Panc1 (cell line): ENCODE results near the gene ANAPC5.

Experiments used
- POLR2AphosphoS5 ChIP-seq: IDR thresholded peaks from 2 replicates; pipeline ENCODE4 v1.6.1; 2012; ENCODE audit warnings: mild to moderate bottlenecking, low read depth, low read length, moderate library complexity
- TF ChIP-seq, protein P1 (sequence below): fragments of 450-650 bp; IDR thresholded peaks from 2 replicates; pipeline ENCODE4 v1.5.1; 2017; ENCODE audit warnings: mild to moderate bottlenecking
- TF ChIP-seq, protein P2 (sequence below), 2 experiments: IDR thresholded peaks; 2 replicates each; pipeline ENCODE4 v1.6.1; 2011 to 2012; ENCODE audit warnings: low read depth in 2 of 2, control low read depth in 1 of 2, low read length in 1 of 2, mild to moderate bottlenecking in 1 of 2, moderate library complexity in 1 of 2; ENCODE audit not compliant: insufficient read depth in 1 of 2

DNA sequence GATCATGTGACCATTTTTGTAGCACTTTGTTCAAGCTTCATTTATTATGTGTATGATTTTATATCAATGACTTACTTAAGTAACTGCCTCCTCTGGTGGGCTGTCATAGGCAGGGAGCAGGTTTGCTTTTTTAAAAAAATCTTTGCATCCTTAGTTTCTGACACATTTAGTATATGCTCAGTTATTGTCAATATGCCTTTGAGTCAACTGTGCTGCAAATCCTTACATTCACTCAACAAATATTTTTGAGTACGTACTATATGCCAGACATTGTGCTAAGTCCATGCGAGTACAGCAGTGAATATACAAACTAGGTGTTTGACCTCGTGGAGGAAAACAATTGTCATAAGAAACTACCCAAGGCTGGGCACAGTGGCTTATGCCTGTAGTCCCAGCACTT, 4.4 kb upstream of the ANAPC5 start:
- TF ChIP-seq POLR2AphosphoS5 = no peak
- TF ChIP-seq, protein P1, sequence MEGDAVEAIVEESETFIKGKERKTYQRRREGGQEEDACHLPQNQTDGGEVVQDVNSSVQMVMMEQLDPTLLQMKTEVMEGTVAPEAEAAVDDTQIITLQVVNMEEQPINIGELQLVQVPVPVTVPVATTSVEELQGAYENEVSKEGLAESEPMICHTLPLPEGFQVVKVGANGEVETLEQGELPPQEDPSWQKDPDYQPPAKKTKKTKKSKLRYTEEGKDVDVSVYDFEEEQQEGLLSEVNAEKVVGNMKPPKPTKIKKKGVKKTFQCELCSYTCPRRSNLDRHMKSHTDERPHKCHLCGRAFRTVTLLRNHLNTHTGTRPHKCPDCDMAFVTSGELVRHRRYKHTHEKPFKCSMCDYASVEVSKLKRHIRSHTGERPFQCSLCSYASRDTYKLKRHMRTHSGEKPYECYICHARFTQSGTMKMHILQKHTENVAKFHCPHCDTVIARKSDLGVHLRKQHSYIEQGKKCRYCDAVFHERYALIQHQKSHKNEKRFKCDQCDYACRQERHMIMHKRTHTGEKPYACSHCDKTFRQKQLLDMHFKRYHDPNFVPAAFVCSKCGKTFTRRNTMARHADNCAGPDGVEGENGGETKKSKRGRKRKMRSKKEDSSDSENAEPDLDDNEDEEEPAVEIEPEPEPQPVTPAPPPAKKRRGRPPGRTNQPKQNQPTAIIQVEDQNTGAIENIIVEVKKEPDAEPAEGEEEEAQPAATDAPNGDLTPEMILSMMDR = no peak
- TF ChIP-seq, protein P2, sequence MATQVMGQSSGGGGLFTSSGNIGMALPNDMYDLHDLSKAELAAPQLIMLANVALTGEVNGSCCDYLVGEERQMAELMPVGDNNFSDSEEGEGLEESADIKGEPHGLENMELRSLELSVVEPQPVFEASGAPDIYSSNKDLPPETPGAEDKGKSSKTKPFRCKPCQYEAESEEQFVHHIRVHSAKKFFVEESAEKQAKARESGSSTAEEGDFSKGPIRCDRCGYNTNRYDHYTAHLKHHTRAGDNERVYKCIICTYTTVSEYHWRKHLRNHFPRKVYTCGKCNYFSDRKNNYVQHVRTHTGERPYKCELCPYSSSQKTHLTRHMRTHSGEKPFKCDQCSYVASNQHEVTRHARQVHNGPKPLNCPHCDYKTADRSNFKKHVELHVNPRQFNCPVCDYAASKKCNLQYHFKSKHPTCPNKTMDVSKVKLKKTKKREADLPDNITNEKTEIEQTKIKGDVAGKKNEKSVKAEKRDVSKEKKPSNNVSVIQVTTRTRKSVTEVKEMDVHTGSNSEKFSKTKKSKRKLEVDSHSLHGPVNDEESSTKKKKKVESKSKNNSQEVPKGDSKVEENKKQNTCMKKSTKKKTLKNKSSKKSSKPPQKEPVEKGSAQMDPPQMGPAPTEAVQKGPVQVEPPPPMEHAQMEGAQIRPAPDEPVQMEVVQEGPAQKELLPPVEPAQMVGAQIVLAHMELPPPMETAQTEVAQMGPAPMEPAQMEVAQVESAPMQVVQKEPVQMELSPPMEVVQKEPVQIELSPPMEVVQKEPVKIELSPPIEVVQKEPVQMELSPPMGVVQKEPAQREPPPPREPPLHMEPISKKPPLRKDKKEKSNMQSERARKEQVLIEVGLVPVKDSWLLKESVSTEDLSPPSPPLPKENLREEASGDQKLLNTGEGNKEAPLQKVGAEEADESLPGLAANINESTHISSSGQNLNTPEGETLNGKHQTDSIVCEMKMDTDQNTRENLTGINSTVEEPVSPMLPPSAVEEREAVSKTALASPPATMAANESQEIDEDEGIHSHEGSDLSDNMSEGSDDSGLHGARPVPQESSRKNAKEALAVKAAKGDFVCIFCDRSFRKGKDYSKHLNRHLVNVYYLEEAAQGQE (IDR thresholded peaks at IDR 0.05; ENCODE audit: insufficient read depth in 1 of 2, low read depth in 2 of 2, low read length in 1 of 2) = no peak
